ENCODE data around the gene METTL16. TPM values are rescaled to one million over a fixed set of nuclear protein-coding genes. Genes with fewer than 3 reads are reported as not detected.

Gene METTL16
- total and polyA plus RNA-seq, 4 experiments from 2014 or later, result 7.5 to 51.8 (median 39.5) TPM

DNA sequence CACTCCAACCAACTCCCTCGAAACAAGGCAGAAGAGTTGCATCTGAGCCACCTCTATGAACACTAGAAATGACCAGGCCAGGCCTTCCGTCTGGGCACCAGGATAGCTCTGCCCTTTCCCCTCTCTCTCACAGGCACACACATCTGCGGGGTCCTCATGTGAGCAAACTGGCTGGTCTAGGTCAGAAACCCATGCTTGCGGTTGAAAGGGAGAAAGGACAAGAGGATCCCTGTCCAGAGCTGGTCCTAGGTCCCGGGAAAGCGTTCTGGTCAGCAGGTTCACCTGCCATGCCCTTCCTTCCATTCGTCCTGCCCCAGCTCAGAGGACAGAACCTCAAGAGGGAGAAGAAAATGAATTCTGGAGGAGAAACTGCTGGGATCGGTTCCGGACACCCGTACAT, 113.5 kb downstream of the METTL16 start:
- Mint-ChIP-seq H3K9me3 (peaks cover 0 to 9% (median 0%) of the 10 kb centered on the region in 8 donors), H3K27ac (peak overlapping the region; percentile 47 to 100 (median 92)), H3K4me3 (peak overlapping the region; percentile 28 to 100 (median 64)), H3K27me3 (peaks cover 0 to 8% of the 10 kb centered on the region in 2 donors), H3K4me1 (peaks cover 24 to 80% (median 46%) of the 10 kb centered on the region in 4 donors), H3K36me3 (peaks cover 0 to 19% of the 10 kb centered on the region in 2 donors)
- POLR2A ChIA-PET (ENCODE audit: partially characterized antibody), result interaction anchor here (7.2 kb wide), 1 partner anchor 16 kb away, joined by 48 read pairs; no protein-coding TSS in a partner anchor
- Histone ChIP-seq H3K27ac (ENCODE audit: low read depth, low read length) (peak overlapping the region; percentile 3), H3K9me3 (ENCODE audit: control insufficient read depth in 1 of 2, low read length in 2 of 2) (no peaks in the 10 kb centered on the region), H3K27me3 (ENCODE audit: insufficient read depth, low read length) (no peaks in the 10 kb centered on the region), H3K4me1 (ENCODE audit: insufficient read depth, low read length) (peaks cover 62% of the 10 kb centered on the region), H3K4me3 (ENCODE audit: low read length in 2 of 2) (no peak overlapping the region), H3K36me3 (ENCODE audit: insufficient read depth, low read length) (no peaks in the 10 kb centered on the region)
- CTCF ChIA-PET (ENCODE audit: partially characterized antibody), result interaction anchor here (0.6 to 1.0 kb wide), 3 partner anchors 10 to 17 kb away, joined by 3 read pairs; no protein-coding TSS in a partner anchor
- no peak for DNase-seq
- intact Hi-C loops (cut with micrococcal nuclease), result no loop called here

DNA sequence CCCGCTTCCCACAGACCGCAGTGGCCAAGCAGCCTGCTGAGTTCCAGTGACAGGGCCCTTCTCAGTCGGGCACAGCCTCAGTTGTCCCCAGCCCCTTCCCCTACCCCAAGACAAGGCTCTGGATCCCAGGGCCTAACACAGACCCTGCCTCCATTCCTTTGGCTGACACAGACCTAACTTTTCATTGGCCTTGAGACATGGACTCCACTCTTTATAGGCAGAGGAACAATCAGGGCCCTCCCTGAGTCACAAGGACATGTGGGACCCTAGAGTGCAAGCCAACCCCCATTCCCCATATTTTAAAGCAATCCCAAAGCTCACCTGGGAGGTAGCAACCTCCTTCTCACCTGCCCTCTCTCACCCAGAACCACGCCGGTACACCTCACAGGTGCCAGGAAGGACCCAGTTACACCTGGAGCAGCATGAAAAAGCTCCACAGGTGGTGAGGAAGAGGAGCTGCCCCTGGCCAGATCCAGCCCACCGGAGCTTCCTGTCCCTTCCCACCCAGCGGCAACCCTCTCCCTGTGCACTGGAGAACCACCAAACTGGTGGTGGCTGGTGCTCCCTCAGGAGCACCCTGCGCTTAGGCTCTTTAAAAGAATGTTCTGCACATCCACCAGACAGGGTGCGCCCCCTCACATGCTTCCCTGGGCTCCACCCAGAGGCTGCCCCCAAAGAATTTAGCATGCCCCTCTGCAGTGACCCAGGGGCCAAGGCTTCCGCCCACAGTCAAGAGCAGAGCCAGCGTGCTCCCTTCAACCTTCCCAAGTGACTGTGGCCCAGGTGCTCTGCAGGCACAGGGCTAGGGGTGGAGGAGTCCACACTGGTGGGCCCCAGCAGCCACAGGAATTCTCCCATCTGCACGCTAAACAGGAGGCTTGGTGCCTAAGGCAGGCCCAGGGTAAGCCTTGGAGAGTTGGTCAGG, 114.2 kb downstream of the METTL16 start:
- ChIA-PET POLR2A (ENCODE audit: partially characterized antibody) (interaction anchor here (7.2 kb wide), 1 partner anchor 15 kb away, joined by 48 read pairs; no protein-coding TSS in a partner anchor), CTCF (ENCODE audit: partially characterized antibody) (interaction anchor here (0.6 to 1.3 kb wide), 4 partner anchors 10 to 19 kb away, joined by 3 read pairs; no protein-coding TSS in a partner anchor)
- intact Hi-C loops (cut with micrococcal nuclease), result no loop called here
- Mint-ChIP-seq H3K36me3 (peaks cover 0 to 20% of the 10 kb centered on the region in 2 donors), H3K9me3 (peaks cover 0 to 9% (median 0%) of the 10 kb centered on the region in 8 donors), H3K27me3 (peaks cover 0 to 8% of the 10 kb centered on the region in 2 donors), H3K4me1 (peaks cover 24 to 75% (median 43%) of the 10 kb centered on the region in 4 donors), H3K4me3 (peak overlapping the region; percentile 20 to 100 (median 68)), H3K27ac (peak overlapping the region; percentile 78 to 100 (median 86))
- Histone ChIP-seq H3K27me3 (ENCODE audit: insufficient read depth, low read length) (no peaks in the 10 kb centered on the region), H3K4me1 (ENCODE audit: insufficient read depth, low read length) (peaks cover 57% of the 10 kb centered on the region), H3K9me3 (ENCODE audit: control insufficient read depth in 1 of 2, low read length in 2 of 2) (no peaks in the 10 kb centered on the region), H3K27ac (ENCODE audit: low read depth, low read length) (peak overlapping the region; percentile 51), H3K36me3 (ENCODE audit: insufficient read depth, low read length) (no peaks in the 10 kb centered on the region), H3K4me3 (ENCODE audit: low read length in 2 of 2) (no peak overlapping the region)
- DNase-seq, result no peak

DNA sequence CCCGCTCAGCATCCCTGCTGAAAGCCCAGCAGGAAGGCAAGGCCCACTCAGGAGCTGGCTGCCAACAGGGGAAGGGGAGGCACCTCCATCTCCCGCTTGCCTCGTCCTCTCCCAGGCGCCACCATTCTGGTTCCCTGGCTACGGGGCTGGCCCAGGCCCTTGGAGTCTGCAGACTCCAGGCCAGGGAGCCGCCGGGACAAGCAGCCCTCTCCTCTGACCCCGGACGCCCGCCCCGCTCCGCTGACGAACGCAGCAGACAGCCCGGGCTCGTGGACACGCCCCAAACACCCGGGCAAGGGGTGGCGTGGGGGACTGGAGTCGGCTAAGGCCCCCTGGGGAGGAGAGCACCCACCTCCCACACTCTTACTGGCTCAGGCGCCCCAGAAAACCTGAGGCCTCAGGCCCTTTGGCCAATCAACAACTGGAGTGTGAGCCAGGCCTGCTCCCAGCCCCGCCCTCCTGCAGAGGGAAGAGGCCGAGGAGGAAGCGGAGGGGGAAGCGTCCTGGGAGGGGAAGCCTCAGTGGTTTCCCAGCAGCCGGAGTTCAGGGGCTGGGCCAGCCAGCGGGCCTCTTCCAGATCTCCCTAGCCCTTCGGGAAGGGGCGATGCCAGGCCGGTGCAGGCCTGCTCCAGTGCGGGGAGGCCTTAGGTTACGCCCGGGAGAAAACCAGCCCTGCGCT, 115.0 kb downstream of the METTL16 start:
- H3K4me1 Mint-ChIP-seq, result peaks cover 31 to 78% (median 45%) of the 10 kb centered on the region in 4 donors
- Histone ChIP-seq H3K27me3 (ENCODE audit: insufficient read depth, low read length) (no peaks in the 10 kb centered on the region), H3K9me3 (ENCODE audit: control insufficient read depth in 1 of 2, low read length in 2 of 2) (no peaks in the 10 kb centered on the region), H3K4me3 (ENCODE audit: low read length in 2 of 2) (no peak overlapping the region), H3K4me1 (ENCODE audit: insufficient read depth, low read length) (peaks cover 60% of the 10 kb centered on the region), H3K27ac (ENCODE audit: low read depth, low read length) (peak overlapping the region; percentile 51), H3K36me3 (ENCODE audit: insufficient read depth, low read length) (no peaks in the 10 kb centered on the region)
- peaks cover 0 to 25% of the 10 kb centered on the region in 2 donors for H3K36me3 Mint-ChIP-seq
- peak overlapping the region in 6 of 8 donors; percentile 65 to 100 (median 68) for H3K4me3 Mint-ChIP-seq
- DNase-seq, result peak in 3 of 5 donors; percentile 30 to 54 (median 37)
- intact Hi-C loops (cut with micrococcal nuclease), result no loop called here
- peaks cover 0 to 8% of the 10 kb centered on the region in 2 donors for H3K27me3 Mint-ChIP-seq
- peak overlapping the region; percentile 79 to 100 (median 86) for H3K27ac Mint-ChIP-seq
- CTCF ChIA-PET (ENCODE audit: partially characterized antibody), result interaction anchor here (1.3 kb wide), 2 partner anchors 14 to 20 kb away, joined by 3 to 4 read pairs; no protein-coding TSS in a partner anchor
- H3K9me3 Mint-ChIP-seq, result peaks cover 0 to 9% (median 0%) of the 10 kb centered on the region in 8 donors
- POLR2A ChIA-PET (ENCODE audit: partially characterized antibody), result no interaction called here

DNA sequence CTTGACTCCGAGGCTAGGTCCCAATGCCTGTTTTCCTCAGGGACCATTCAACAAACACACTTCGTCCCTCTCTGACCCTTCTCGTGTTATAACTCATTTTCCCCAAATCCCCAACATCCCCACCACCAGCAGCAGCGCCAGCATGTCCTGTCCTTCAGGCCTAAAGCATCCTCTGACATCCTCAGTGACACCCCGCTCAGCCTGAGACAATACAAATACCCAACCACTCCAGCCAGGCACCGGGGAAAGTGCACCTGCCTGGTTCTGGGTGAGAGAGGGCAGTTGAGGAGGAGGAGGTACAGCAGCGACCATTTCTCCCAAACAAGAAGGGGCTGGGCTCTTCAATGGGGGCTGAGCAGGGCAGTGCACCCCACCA, 115.5 kb downstream of the METTL16 start:
- Mint-ChIP-seq H3K27ac (peak overlapping the region; percentile 1 to 100 (median 86)), H3K4me3 (peak overlapping the region in 7 of 8 donors; percentile 38 to 84 (median 72)), H3K36me3 (peaks cover 0 to 22% of the 10 kb centered on the region in 2 donors), H3K27me3 (peaks cover 0 to 3% of the 10 kb centered on the region in 2 donors), H3K9me3 (peaks cover 0 to 9% (median 0%) of the 10 kb centered on the region in 8 donors), H3K4me1 (peaks cover 34 to 78% (median 48%) of the 10 kb centered on the region in 4 donors)
- H3K27me3 ChIP-seq (ENCODE audit: insufficient read depth, low read length), result no peaks in the 10 kb centered on the region
- CTCF ChIA-PET (ENCODE audit: partially characterized antibody), result interaction anchor here (1.3 kb wide), 2 partner anchors 14 to 20 kb away, joined by 3 to 4 read pairs; no protein-coding TSS in a partner anchor
- POLR2A ChIA-PET (ENCODE audit: partially characterized antibody), result no interaction called here
- H3K27ac ChIP-seq (ENCODE audit: low read depth, low read length), result peak overlapping the region; percentile 51
- intact Hi-C loops (cut with micrococcal nuclease), result no loop called here
- DNase-seq, result peak in 1 of 5 donors; percentile 7
- H3K9me3 ChIP-seq (ENCODE audit: control insufficient read depth in 1 of 2, low read length in 2 of 2), result no peaks in the 10 kb centered on the region
- peaks cover 65% of the 10 kb centered on the region for H3K4me1 ChIP-seq (ENCODE audit: insufficient read depth, low read length)
- H3K36me3 ChIP-seq (ENCODE audit: insufficient read depth, low read length), result no peaks in the 10 kb centered on the region
- H3K4me3 ChIP-seq (ENCODE audit: low read length in 2 of 2), result no peak overlapping the region

DNA sequence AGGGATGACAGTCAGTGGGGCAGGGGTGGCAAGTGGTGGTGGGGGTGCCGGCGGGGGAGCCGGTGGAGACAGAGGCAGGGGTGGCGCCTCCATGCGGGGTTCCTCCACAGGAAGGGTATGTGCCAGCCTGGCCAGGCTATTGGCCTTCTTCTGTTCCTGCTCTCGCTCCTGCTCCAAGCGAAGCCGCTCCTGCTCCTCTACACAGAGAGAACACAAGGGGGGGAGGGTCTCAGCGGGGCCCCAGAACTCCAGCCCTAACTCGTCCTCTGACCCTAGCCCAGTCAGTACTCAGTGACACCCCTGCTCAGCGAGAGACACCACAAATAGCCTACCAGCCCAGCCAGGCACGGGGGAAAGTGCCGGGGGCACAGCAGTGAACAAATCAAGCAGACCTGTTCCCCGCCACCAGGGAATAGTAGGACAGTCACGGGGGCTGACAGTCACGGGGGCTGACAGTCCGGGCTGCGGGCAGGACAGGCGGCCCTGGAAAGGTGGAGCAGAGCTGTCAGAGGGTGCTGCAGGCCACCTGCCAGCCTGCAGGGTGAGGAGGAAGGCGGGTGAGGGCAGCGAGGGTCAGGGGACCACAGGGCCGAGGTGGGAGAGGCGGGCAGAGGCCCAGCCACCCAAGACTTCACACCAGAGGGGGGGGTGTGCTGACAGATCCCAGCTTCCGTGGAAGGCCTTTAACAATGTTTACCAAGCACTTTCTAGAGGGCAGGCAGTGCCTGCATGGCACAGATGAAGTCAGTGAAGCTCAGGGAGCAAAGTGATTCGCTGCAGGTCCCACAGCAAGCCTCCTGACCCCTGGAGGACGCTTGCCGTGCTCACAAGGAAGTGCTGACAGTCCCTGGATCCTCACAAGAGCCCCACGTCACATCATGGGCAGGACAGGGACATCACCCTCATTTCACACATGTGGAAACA, 116.2 kb downstream of the METTL16 start:
- H3K36me3 Mint-ChIP-seq, result peaks cover 0 to 20% of the 10 kb centered on the region in 2 donors
- H3K27ac Mint-ChIP-seq, result peak overlapping the region; percentile 1 to 100 (median 86)
- H3K27me3 Mint-ChIP-seq, result peaks cover 0 to 3% of the 10 kb centered on the region in 2 donors
- Histone ChIP-seq H3K27ac (ENCODE audit: low read depth, low read length) (no peak overlapping the region), H3K4me3 (ENCODE audit: low read length in 2 of 2) (no peak overlapping the region), H3K27me3 (ENCODE audit: insufficient read depth, low read length) (no peaks in the 10 kb centered on the region), H3K36me3 (ENCODE audit: insufficient read depth, low read length) (no peaks in the 10 kb centered on the region), H3K4me1 (ENCODE audit: insufficient read depth, low read length) (peaks cover 72% of the 10 kb centered on the region), H3K9me3 (ENCODE audit: control insufficient read depth in 1 of 2, low read length in 2 of 2) (no peaks in the 10 kb centered on the region)
- DNase-seq, result peak in 1 of 5 donors; percentile 35
- peaks cover 34 to 81% (median 53%) of the 10 kb centered on the region in 4 donors for H3K4me1 Mint-ChIP-seq
- ChIA-PET CTCF (ENCODE audit: partially characterized antibody) (interaction anchor here (1.3 kb wide), 1 partner anchor 13 kb away, joined by 4 read pairs; no protein-coding TSS in a partner anchor), POLR2A (ENCODE audit: partially characterized antibody) (interaction anchor here (5.1 kb wide), 1 partner anchor 13 kb away, joined by 42 read pairs; no protein-coding TSS in a partner anchor)
- peak overlapping the region in 7 of 8 donors; percentile 38 to 84 (median 72) for H3K4me3 Mint-ChIP-seq
- intact Hi-C loops (cut with micrococcal nuclease), result no loop called here
- H3K9me3 Mint-ChIP-seq, result peaks cover 0 to 9% (median 0%) of the 10 kb centered on the region in 8 donors

DNA sequence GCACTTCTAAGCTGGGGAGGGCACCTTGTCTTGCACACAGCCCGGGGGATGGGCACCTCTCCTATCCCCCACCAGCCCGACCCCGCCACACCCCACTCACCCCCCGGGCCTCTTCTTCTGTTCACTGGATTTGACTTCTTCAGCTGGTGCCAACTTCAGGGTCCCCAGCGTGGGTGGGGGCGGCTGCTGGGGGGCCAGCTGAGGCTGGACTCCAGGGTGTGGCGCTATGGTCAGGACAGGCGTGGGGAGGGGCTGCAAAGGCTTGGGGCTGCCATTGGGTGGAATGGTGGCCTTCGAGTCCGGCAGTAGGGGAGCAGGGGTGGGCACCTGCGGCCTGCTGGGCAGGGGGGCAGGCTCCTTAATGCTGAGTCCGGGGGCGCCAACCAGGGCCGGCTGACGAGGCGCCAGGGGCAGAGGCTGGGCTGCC, 116.9 kb downstream of the METTL16 start:
- peak overlapping the region in 6 of 7 donors; percentile 78 to 95 (median 92) for H3K27ac Mint-ChIP-seq
- Histone ChIP-seq H3K27ac (ENCODE audit: low read depth, low read length) (peak overlapping the region; percentile 58), H3K36me3 (ENCODE audit: insufficient read depth, low read length) (no peaks in the 10 kb centered on the region), H3K4me3 (ENCODE audit: low read length in 2 of 2) (no peak overlapping the region), H3K4me1 (ENCODE audit: insufficient read depth, low read length) (peaks cover 79% of the 10 kb centered on the region), H3K27me3 (ENCODE audit: insufficient read depth, low read length) (no peaks in the 10 kb centered on the region), H3K9me3 (ENCODE audit: control insufficient read depth in 1 of 2, low read length in 2 of 2) (no peaks in the 10 kb centered on the region)
- peaks cover 0 to 16% of the 10 kb centered on the region in 2 donors for H3K36me3 Mint-ChIP-seq
- H3K4me1 Mint-ChIP-seq, result peaks cover 34 to 78% (median 59%) of the 10 kb centered on the region in 4 donors
- H3K27me3 Mint-ChIP-seq, result peaks cover 0 to 1% of the 10 kb centered on the region in 2 donors
- DNase-seq, result peak in 1 of 5 donors; percentile 38
- H3K4me3 Mint-ChIP-seq, result peak overlapping the region in 5 of 8 donors; percentile 13 to 82 (median 41)
- ChIA-PET CTCF (ENCODE audit: partially characterized antibody) (interaction anchor here (5.0 kb wide), 1 partner anchor 21 kb away, joined by 28 read pairs; no protein-coding TSS in a partner anchor), POLR2A (ENCODE audit: partially characterized antibody) (interaction anchor here (5.1 kb wide), 1 partner anchor 12 kb away, joined by 42 read pairs; no protein-coding TSS in a partner anchor)
- intact Hi-C loops (cut with micrococcal nuclease), result no loop called here
- H3K9me3 Mint-ChIP-seq, result peaks cover 0 to 5% (median 0%) of the 10 kb centered on the region in 8 donors

Data from CD4-positive, alpha-beta memory T cell (primary cell).